ENCODE measurements around the gene ALAS1.
A peak's percentile ranks its signal among the peaks of the same experiment; 100 is the strongest.

The ALAS1 gene

GRCh38 chr3:52216585-52217408, 18.8 kb downstream of the ALAS1 start:
- DNase-seq (ENCODE audit: low read depth), result no peak
- H3K4me3 ChIP-seq (ENCODE audit: low read depth, low read length), result no peak overlapping the region
- no peak for TF ChIP-seq CTCF (IDR thresholded peaks at IDR 0.05; ENCODE audit: low read depth, low read length, missing control alignments)

- DNase-seq (ENCODE audit: low read depth), result no peak
- H3K4me3 ChIP-seq (ENCODE audit: low read depth, low read length), result no peak overlapping the region
- TF ChIP-seq CTCF (IDR thresholded peaks at IDR 0.05; ENCODE audit: low read depth, low read length, missing control alignments), result no peak
These were observed 19.4 kb downstream of the ALAS1 start for GRCh38 chr3:52217409-52217805.

GRCh38 chr3:52218026-52218425, 20.1 kb downstream of the ALAS1 start:
- no peak for DNase-seq (ENCODE audit: low read depth)
- no peak overlapping the region for H3K4me3 ChIP-seq (ENCODE audit: low read depth, low read length)
- TF ChIP-seq CTCF (IDR thresholded peaks at IDR 0.05; ENCODE audit: low read depth, low read length, missing control alignments), result no peak

- TF ChIP-seq CTCF (IDR thresholded peaks at IDR 0.05; ENCODE audit: low read depth, low read length, missing control alignments), result no peak
- DNase-seq (ENCODE audit: low read depth), result no peak
- no peak overlapping the region for H3K4me3 ChIP-seq (ENCODE audit: low read depth, low read length)
These were observed 20.5 kb downstream of the ALAS1 start for GRCh38 chr3:52218454-52218853.

- no peak overlapping the region for H3K4me3 ChIP-seq (ENCODE audit: low read depth, low read length)
- no peak for DNase-seq (ENCODE audit: low read depth)
- TF ChIP-seq CTCF (IDR thresholded peaks at IDR 0.05; ENCODE audit: low read depth, low read length, missing control alignments), result no peak
These were observed 21.1 kb downstream of the ALAS1 start for GRCh38 chr3:52218937-52219650.

GRCh38 chr3:52220380-52221026, 22.5 kb downstream of the ALAS1 start:
- peak; percentile 99 for TF ChIP-seq CTCF (IDR thresholded peaks at IDR 0.05; ENCODE audit: low read depth, low read length, missing control alignments)
- H3K4me3 ChIP-seq (ENCODE audit: low read depth, low read length), result no peak overlapping the region
- DNase-seq (ENCODE audit: low read depth), result no peak

Measured in GM12864 (cell line).